CD4-positive, alpha-beta T cell (primary cell): ENCODE measurements around the gene CAP2. TPM values are rescaled to one million over a fixed set of nuclear protein-coding genes. Genes with fewer than 3 reads are reported as not detected.

Source experiments
- ATAC-seq: fragments of 200-7000 bp; cut with Tn5 transposase; one replicate; pipeline ENCODE4 v1.10.0; 2022; ENCODE audit warnings: mild to moderate bottlenecking; ENCODE audit not compliant: poor library complexity
- CTCF ChIA-PET: fragments of 350-600 bp; sonication (Branson Sonifier 250); formaldehyde crosslinking; loops from one replicate; lab custom pipeline; 2021; ENCODE audit warnings: antibody characterized with exemption, inconsistent platforms; lab: Charles Lee
- POLR2A ChIA-PET: fragments of 350-600 bp; sonication (Branson Sonifier 250); formaldehyde crosslinking; loops from one replicate; lab custom pipeline; 2021; ENCODE audit warnings: antibody characterized with exemption, inconsistent platforms; lab: Charles Lee
- DNase-seq, 14 experiments: peaks; one replicate each; pipeline ENCODE4 v3.0.0-alpha.2; 2013 to 2020; ENCODE audit warnings: mixed read lengths in 2 of 14
- H3K27ac ChIP-seq, 2 donors: one replicate each; pipeline versions ENCODE4 v1.5.1 to v1.7.0; 2013; ENCODE audit warnings: low read length in 2 of 2, low read depth in 1 of 2, mild to moderate bottlenecking in 1 of 2
- H3K27me3 ChIP-seq, 2 experiments: 1 replicate in 1 of 2; 2 replicates in 1 of 2; pipeline versions ENCODE4 v1.6.1 to v1.7.0; 2013; ENCODE audit warnings: low read length in 2 of 2, control low read depth in 1 of 2, mild to moderate bottlenecking in 1 of 2, moderate library complexity in 1 of 2; ENCODE audit not compliant: insufficient read depth in 2 of 2, control insufficient read depth in 1 of 2
- H3K36me3 ChIP-seq: one replicate; pipeline ENCODE4 v1.6.1; 2013; ENCODE audit warnings: low read length, control low read depth; ENCODE audit not compliant: insufficient read depth
- H3K4me1 ChIP-seq: one replicate; pipeline ENCODE4 v1.6.1; 2013; ENCODE audit warnings: low read length, control low read depth; ENCODE audit not compliant: insufficient read depth
- H3K4me3 ChIP-seq: one replicate; pipeline ENCODE4 v1.5.1; 2013; ENCODE audit warnings: mild to moderate bottlenecking, low read length, moderate library complexity
- H3K9me3 ChIP-seq, 2 experiments: 1 replicate in 1 of 2; 2 replicates in 1 of 2; pipeline versions ENCODE4 v1.6.1 to v1.7.0; 2013; ENCODE audit warnings: low read length in 2 of 2, mild to moderate bottlenecking in 2 of 2, control low read depth in 1 of 2, moderate library complexity in 1 of 2; ENCODE audit not compliant: control insufficient read depth in 1 of 2, insufficient read depth in 1 of 2
- H3K27ac Mint-ChIP-seq: one replicate; pipeline ENCODE4 v1.8.0; 2020; ENCODE audit warnings: mixed read lengths
- H3K27me3 Mint-ChIP-seq: one replicate; pipeline ENCODE4 v1.8.0; 2021; ENCODE audit warnings: mixed read lengths
- H3K36me3 Mint-ChIP-seq: one replicate; pipeline ENCODE4 v1.8.0; 2021; ENCODE audit warnings: low read depth, mixed read lengths
- H3K4me1 Mint-ChIP-seq: one replicate; pipeline ENCODE4 v1.8.0; 2021; ENCODE audit warnings: low read depth, mixed read lengths
- H3K4me3 Mint-ChIP-seq: one replicate; pipeline ENCODE4 v1.8.0; 2020; ENCODE audit warnings: mild to moderate bottlenecking, mixed read lengths
- H3K9me3 Mint-ChIP-seq: one replicate; pipeline ENCODE4 v1.8.0; 2020; ENCODE audit warnings: mixed read lengths
- CTCF ChIP-seq: fragments of 200-600 bp; IDR thresholded peaks from one replicate; pipeline ENCODE4 v1.8.0; 2022; ENCODE audit warnings: antibody characterized with exemption, mild to moderate bottlenecking
- intact Hi-C, 2 experiments: fragments of 100-400 bp; cut with DNase I in 1 of 2; cut with micrococcal nuclease in 1 of 2; formaldehyde crosslinking; loops; one replicate each; pipeline versions ENCODE4 v1.15.1 to v1.9.0; 2023 to 2025; cut with DNase I, micrococcal nuclease
- total RNA-seq, 174 experiments: library from RNA in 2 of 174; stranded (reverse) in 2 of 174; gene quantifications; one replicate each; pipeline ENCODE4 v1.2.3 and lab custom pipeline; 2021 to 2026

Gene CAP2
- total RNA-seq, 2 experiments from 2014 or later, result not detected

GRCh38 chr6:17494919-17495318 is 101.5 kb downstream of the CAP2 start:
- CTCF ChIA-PET, result no interaction called here
- Histone ChIP-seq H3K4me1 (no peaks in the 10 kb centered on the region), H3K9me3 (no peaks in the 10 kb centered on the region), H3K27me3 (peaks cover 3 to 20% of the 10 kb centered on the region in 2 experiments), H3K4me3 (no peak overlapping the region), H3K27ac (no peak overlapping the region), H3K36me3 (no peaks in the 10 kb centered on the region)
- POLR2A ChIA-PET, result no interaction called here
- intact Hi-C loops, result no loop called here
- Mint-ChIP-seq H3K4me1 (no peaks in the 10 kb centered on the region), H3K27ac (no peak overlapping the region), H3K4me3 (no peak overlapping the region), H3K9me3 (no peaks in the 10 kb centered on the region), H3K27me3 (peaks cover 59% of the 10 kb centered on the region), H3K36me3 (no peaks in the 10 kb centered on the region)
- no peak for TF ChIP-seq CTCF
- ATAC-seq (no peak), DNase-seq (no peak)

DNA sequence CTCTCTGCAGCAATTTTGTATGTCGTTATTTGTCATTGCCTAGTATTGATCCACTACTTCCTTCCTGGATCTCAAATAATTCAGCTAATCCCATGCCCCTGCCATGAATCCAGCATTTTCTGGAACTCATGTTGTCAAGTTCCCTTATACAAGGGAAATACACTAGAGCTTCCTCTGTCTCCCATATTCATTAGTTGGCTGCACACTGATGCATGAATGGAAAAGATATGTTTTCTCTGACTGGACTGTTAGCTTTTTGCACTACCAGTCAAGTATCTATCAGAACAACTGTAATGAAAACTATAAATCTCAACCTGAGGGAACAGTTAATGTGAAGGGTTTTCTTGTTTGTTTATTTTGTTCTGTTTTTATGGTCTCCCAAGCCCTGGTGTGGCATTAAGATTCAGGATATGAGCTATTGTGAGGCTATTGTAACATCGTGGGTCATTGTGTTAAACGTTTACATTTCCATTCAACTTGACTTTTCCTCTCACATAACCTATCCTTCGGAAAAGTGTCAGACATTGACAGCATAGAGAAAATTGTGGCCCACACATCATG is 104.2 kb downstream of the CAP2 start:
- ChIA-PET POLR2A (no interaction called here), CTCF (no interaction called here)
- no peak for TF ChIP-seq CTCF
- no peaks in the 10 kb centered on the region for H3K4me1 Mint-ChIP-seq
- peaks cover 3 to 13% of the 10 kb centered on the region in 2 experiments for H3K27me3 ChIP-seq
- H3K4me3 ChIP-seq, result no peak overlapping the region
- no peak overlapping the region for H3K4me3 Mint-ChIP-seq
- no peaks in the 10 kb centered on the region for H3K36me3 Mint-ChIP-seq
- no peak overlapping the region for H3K27ac Mint-ChIP-seq
- ATAC-seq (no peak), DNase-seq (no peak)
- intact Hi-C loops, result no loop called here
- no peaks in the 10 kb centered on the region for H3K9me3 Mint-ChIP-seq
- H3K27me3 Mint-ChIP-seq, result peaks cover 43% of the 10 kb centered on the region
- H3K27ac ChIP-seq, result no peak overlapping the region
- H3K4me1 ChIP-seq, result no peaks in the 10 kb centered on the region
- no peaks in the 10 kb centered on the region for H3K9me3 ChIP-seq
- H3K36me3 ChIP-seq, result no peaks in the 10 kb centered on the region

DNA sequence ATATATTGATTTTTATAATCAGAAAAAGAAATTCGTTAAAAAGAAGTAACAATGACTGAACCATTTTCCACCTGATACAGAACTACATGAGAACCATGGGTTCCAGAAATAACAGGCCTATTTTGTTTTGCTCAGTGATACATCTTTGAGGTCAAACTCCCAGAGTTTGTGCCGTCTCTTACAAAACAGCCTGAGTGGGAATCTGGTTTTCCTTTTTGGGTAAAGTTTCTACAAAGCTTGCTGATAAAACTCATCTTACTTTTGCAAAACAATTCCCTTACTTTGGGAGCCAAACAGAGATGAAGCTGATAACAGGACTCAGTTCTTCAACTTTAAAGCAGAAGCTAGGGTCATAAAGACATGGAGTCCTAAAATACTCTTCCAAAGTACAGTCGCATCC is 108.0 kb downstream of the CAP2 start:
- intact Hi-C loops, result no loop called here
- Mint-ChIP-seq H3K36me3 (no peaks in the 10 kb centered on the region), H3K27ac (no peak overlapping the region), H3K4me3 (no peak overlapping the region), H3K9me3 (no peaks in the 10 kb centered on the region), H3K4me1 (no peaks in the 10 kb centered on the region), H3K27me3 (peaks cover 15% of the 10 kb centered on the region)
- no peaks in the 10 kb centered on the region for H3K9me3 ChIP-seq
- ChIA-PET CTCF (no interaction called here), POLR2A (no interaction called here)
- DNase-seq, result no peak
- TF ChIP-seq CTCF, result no peak
- no peaks in the 10 kb centered on the region for H3K36me3 ChIP-seq
- H3K27ac ChIP-seq, result no peak overlapping the region
- no peaks in the 10 kb centered on the region for H3K4me1 ChIP-seq
- no peak overlapping the region for H3K4me3 ChIP-seq
- no peak for ATAC-seq
- no peaks in the 10 kb centered on the region for H3K27me3 ChIP-seq
